Globus pallidus (tissue), 1 donor: Measurements from ENCODE around the gene NUP93.
A peak's percentile ranks its signal among the peaks of the same experiment; 100 is the strongest.
"Not testable (repeated sequence)": the region's sequence is repeated elsewhere in the genome, so short reads cannot be mapped to it uniquely, and the experiment has no call there.

Experiments
- DNase-seq: peaks from one replicate; pipeline ENCODE4 v3.0.0-alpha.2; 2015; ENCODE audit warnings: low spot score

The NUP93 gene

DNA sequence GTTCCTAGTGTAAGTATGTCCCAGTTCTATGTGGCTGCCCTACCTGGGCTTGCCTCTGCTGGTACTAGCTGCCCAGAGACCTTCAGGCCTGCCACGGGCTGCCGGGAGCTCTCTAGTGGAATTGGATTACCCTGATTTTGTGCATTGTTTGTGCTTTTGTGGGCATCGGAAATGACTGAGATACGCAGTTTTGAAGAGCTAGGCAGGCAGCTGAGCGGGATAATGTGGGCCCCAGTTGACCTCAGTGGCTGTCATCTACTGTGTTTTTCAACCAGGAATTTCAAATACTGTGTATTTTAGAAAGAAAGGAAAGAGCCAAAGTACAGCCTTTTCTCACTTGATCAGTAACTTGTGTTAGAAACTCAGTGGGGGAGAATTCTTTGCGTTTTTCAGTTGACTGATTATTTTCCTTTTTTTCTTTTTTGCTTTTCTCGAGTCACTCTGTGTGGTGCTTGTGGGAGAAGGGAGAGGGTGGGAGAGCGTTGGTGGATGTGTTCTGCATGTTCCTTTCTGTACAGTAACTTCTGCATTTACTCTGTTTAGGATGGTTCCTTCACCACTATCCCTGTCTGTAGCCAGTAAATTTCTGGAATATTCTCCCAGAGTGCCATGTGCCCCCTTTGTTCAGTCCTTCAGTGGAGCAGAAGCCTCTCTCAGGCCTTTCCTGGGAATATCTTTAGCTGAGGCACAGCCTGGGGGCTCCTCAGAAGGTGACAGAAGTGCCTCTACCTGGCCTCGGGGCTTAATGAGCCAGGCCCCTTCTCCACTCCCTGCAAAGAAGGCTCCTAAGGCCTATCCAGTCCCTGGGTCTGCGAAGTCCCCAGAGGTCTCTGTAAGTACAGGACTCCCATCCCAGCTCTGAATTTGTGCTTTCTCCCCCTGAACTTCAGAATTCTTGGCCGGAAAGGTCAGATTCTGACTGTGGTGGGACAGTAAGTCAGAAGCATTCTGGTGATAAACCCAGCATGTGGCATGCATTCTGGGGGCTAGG, 120.1 kb downstream of the NUP93 start:
- DNase-seq: no peak

DNA sequence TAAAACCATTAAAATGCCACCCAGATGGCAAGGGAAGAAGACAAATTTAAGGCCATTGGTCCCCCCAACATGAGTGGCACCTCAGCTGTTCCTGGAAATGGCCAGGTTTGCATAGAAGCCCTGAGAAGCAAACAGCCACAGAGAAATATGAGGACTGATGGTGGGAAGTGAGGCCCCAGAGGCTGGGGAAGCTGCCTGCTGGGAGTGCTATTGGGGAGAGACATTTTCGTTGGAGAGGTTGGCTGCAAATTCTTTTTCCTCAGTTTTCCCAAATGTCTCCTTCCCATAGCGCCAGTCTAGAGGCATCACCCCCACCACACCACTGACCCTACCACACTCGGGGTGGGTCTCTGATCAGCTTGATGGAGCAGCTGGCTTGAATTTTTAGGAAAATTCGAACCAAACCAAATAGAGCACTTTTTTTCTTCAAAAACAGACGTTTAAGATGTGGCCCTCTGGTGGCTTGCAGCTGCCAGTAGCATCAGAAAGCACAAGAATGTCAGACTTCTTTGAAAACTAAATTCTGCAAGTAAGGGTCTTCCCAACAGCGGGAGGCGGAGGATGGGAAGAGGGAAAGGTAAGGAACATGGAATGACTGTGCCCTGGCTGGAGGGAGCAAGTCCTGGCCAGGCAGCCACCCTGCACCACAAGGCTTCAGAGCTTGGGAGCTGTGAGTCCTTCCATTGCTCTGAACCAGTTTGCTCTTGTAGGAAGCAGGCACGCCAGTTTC, 121.9 kb downstream of the NUP93 start:
- DNase-seq: no peak

DNA sequence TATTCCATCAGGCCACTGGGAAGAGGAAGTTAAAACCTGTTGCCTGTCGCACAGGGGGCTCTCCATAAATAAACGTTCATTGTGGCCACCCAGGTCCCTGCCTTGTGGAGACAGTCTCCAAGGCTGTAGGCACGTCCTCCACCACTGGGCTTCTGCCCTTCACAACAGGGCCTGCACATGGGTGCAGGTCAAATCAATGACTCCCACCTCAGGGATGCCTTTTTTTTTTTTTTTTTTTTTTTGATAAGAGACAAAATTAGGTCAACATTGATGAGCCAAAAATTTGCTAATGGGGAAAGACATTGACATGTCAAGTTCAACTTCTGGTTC, 122.4 kb downstream of the NUP93 start:
- DNase-seq: no peak

DNA sequence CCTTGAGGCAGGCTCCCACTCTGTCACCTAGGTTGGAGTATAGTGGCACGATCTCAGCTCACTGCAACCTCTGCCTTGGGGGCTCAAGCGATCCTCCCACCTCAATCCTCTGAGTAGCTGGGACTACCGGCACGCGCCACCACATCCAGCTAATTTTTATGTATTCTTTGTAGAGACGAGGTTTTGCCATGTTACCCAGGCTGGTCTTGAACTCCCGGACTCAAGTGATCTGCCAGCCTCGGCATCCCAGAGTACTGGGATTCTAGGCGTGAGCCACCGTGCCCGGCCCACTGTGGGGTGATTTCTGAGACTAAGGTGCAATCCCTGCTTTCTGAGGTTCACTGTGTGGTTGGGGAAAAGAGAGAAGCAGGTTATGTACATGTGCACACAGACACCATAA, 123.0 kb downstream of the NUP93 start:
- no peak for DNase-seq

DNA sequence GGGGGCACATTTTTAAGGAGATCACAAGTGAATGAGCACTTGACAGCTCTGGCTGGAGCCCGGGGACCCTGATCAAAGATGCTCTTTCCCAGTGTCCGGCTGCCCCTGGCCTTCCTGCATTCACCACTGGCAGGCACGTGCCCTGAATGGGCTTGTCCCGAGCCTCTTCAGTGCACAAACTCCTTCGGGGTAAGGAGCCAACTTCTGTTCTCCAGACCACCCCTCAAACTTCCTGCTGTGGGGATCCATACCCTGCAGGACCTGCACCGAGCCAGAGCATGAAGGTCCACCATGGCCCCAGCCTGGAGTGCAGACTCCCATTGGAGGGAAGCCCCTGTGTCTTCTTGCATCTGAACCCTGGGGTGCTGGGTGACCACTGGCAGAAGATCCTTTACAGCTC, 125.3 kb downstream of the NUP93 start:
- DNase-seq: no peak

DNA sequence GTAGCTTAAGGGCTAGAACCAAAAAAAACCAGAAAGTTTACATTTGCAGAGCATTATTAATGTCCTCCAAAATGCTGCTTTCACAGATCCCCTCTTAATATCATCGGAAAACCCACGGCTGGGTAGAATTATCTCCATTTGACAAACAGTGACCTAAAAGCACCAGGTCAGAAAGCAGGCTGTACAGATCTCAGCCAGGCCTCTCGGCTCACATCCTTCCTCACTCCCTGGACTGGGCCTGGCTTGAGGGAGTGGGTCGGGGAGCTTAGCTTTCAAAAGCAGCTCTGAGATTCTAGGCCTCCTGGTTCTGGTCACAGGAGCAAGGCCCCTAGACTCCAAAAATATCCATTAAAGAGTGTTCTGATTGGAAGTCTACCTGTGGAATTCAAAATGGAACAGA, 126.0 kb downstream of the NUP93 start:
- DNase-seq: no peak

DNA sequence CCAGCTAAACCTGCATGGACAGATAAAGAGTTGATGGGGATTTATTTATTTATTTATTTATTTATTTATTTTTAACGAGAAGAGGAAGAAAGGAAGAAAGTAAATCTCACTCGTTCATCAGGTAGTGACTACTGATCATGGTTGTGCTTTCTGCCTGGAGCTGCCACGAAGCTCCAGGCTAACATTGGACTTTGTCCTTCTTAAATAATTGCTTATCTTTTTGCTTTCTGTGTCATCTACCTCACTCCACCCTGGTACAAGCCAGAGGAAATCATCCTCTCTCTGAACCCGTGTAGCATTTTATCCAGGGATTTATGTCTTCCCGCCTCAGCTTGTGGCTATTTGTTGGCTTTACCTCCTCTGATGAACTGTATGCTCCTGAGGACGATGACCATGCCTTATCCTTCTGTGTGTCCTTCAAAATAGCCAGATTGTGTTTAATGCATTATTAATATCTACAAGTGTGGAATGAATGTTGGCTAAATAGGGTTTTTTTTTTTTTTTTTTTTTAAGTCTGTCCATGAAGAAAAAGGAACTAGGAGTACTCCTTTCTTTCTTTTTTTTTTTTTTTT, 127.0 kb downstream of the NUP93 start:
- no peak for DNase-seq

DNA sequence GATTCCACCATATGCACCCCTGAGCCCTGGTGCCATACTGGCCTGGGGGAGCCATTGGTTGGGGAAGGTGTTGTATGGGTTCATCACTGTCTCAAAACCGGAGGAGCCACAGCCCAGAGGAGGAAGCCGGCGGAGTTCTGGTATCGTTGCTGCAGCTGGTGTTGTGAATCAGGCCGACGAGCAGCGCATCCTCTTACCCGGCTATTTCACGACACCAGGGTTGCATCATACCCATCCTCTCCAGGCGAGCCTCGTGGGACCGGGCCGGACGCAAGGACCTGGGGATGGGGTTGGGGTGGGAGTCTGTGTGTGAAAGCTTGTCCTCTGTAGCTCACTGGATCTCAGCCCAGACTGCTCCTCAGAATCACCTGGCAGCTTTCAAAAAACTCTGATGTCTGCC, 128.4 kb downstream of the NUP93 start:
- DNase-seq: no peak

DNA sequence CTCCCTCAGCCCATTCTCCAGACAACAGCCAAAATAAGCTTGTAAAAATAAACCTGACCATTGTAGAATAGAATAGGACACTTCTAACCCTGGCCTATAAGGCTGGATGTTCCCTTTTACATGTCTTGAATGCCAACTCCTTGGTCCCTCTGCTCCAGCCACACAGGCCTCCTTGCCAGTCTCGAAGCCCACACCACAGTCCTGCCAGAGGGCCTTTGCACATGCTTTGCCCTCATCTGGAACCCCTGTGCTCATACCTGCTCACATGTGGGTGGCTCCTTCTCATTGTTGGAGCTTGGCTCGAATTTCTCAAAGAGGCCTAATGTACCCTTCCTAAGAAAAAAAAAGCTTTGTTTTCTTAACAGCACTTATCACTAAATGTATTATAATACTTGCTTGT, 129.7 kb downstream of the NUP93 start:
- DNase-seq: no peak

DNA sequence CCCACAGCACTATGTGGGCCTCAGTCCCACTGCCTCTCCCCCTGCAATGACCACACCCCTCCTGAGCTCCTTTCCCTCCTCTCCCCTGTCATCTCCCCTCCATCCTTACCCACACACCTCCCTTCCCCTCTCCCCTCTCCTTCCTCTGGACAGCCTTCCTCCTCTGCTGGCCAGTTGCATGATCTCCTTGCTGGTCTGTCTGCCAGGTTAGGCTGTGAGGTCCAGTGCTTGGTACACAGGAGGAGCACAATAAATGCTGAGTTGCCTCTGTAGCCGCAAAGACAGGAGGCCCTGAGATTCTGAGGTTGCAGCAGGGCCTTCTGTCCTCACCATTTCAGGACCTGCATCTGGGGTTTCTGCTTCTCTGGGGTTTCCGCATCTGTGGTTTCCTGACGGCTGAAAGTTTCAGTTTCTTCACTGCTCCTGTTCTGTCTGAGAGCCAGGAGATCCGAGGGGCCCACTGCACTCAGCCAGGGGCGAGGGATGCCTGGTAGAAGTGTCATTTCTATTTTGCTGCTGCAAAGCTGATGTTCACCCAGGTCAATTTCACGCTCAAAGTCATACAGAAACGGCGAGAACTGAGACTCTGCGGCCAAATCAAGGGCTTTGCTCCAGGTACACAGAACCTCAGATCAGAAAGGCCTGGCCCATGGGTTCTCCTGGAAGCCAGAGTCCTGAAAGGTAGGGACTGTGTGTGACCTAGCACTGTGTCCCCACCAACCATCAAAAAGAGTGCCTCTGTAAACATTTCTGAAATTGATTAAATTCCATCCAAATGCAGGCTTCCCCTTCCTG, 130.5 kb downstream of the NUP93 start:
- no peak for DNase-seq

DNA sequence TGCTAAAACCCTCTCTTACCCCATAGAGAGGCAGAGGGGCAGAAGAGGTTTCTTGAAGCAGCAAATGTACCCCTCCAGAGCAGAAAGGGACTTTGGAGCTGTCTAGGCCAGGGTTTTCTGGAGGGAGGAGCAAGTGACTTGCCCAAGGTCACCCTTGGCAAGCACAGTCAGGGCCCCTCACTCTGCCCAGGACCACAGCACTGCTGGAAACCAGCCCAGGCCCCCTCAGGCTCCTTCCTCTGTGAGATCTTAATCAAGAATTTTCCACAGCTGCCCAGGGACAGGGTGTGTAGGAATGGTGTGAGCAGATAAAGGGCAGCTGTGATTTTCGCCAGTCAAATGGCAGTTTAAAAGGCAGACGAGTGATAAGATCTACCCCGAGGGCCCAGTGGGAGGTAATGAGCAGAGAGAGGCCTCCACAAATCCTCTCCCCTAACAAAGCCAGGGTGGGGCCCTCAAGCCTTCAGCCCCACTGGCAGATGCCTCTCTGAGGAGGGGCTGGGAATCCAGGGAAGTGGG, 131.2 kb downstream of the NUP93 start:
- DNase-seq: no peak

DNA sequence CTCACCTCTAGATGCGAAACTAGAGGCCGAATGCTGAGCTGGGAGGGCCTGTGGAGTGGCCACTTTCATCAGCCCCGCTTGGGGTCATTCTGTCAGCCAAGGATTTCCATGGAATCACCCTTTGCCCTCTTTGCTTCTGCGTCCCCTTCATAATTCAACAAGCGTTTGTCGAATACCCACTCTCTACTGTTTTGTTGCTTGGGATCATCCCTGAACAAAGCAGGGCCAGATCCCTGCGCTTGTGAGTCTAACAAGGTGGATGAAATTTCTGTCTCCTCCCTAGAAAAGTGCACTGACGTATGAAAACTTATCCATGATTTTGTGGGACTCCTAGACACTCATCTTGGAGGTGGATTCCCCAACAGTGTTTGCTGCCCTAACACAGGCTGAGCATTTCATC, 131.8 kb downstream of the NUP93 start:
- no peak for DNase-seq

DNA sequence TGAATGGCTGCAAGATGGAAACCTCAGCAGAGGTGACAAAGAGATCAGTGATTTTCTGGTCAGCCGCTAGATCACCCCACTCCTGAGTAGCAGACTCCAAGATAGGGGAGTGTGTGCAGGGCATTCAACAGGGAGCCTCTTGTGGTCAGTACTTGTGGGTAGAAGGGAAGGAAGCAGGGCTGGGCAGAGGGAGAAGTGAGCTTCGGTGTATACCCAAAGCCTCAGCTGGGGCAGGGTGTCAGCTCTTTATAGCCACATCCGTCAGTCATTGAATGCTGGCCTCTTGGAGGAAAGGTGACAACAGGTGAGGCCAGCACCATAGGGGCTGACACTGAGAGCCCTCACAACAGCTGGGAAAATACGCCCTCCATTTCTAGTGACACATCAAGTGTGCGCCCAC, 132.8 kb downstream of the NUP93 start:
- no peak for DNase-seq

DNA sequence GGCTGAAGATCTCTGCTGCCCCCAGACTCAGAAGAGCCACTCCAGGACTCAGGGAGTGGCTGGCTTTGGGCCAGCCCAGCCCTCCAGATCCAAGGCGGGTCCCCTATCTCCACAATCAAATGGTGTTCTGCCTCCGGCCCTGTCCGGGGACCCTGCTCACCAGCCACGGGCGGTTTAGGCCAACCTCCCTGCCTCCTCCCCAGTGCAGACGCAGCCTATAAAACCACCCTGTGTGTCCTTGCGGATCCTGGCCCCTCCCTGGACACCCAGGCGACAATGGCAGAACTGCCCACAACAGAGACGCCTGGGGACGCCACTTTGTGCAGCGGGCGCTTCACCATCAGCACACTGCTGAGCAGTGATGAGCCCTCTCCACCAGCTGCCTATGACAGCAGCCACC, 135.0 kb downstream of the NUP93 start, which contains the start of gene SLC12A3:
TSS of gene SLC12A3 (plus strand) at position 248 of the 400 bp plus-strand sequence. CDS start at position 277, 29 bp downstream.
- no peak for DNase-seq

DNA sequence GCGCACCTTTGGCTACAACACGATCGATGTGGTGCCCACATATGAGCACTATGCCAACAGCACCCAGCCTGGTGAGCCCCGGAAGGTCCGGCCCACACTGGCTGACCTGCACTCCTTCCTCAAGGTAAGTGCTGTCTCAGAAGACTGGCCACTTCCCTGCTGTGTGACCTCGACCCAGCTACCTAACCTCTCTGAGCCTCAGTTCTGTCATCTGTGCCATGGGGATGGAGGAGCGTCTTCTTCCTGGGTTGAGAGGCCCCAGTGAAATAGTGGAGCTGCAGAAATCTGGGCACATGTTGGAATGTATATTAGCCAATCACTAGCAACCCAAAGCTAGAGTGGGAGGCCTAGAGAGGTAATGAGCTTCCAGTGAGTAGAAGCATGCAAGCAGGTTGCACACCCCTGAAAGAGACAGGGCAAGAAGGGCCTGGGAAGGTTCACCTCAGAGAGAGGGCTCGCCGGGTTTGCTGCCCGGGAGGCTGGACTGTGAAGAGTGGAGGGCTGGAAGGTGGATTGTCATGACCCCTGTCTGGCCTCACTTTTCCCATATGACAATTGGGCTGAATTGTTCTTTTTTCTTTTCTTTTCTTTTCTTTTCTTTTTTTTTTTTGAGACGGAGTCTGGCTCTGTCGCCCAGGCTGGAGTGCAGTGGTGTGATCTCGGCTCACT, 135.6 kb downstream of the NUP93 start:
- no peak for DNase-seq

DNA sequence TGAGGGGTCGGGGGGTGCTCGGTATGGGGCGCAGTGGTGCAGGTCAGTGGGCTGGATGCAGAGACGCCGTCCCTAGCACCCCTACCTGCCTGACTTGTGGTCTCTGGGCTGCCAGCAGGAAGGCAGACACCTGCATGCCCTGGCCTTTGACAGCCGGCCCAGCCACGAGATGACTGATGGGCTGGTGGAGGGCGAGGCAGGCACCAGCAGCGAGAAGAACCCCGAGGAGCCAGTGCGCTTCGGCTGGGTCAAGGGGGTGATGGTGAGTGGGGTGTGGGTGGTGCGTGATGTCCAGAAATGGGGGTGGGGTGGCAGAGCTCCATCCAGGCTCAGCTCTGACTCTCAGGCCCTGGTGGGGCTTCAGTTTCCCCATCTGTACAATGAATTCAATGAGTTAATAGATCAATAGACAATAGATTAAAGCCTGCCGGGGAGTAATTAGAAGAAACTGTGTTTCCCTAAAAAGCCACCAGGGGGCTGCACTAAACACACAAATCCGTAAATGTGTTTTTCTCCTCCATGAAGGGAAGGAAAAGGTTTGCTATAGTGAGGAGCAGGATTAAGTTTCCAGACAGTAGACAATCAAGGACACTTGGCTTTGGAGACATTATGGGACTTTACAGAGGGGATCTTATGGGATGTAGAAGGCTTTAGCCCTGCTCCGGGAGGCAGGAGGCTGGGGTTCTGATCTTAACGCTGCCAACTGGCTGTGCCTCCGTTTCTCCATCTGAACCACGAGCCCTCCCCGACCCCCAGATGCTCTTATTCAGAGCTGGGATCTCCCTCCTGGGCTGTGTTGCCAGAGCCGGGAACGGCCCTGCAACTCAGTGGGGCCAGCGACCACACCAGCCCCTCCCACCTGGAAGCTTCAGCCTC, 137.3 kb downstream of the NUP93 start:
- peak; percentile 47 for DNase-seq

DNA sequence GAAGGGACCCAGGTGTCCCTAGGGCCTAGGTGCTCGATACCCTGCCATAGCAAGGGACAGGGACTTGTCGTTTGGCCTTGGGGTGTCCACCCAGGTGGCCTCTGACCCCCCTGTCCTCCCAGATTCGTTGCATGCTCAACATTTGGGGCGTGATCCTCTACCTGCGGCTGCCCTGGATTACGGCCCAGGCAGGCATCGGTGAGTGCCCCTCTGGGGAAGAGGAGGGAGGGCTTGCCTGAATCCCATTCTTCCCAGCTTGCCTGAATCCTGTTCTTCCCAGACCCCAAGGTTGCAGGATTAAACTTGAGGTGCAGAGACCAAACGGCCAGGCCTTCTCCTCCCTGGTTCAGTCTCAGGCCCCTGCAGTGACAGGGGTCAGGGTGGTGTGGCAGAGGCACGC, 138.2 kb downstream of the NUP93 start:
- no peak for DNase-seq

DNA sequence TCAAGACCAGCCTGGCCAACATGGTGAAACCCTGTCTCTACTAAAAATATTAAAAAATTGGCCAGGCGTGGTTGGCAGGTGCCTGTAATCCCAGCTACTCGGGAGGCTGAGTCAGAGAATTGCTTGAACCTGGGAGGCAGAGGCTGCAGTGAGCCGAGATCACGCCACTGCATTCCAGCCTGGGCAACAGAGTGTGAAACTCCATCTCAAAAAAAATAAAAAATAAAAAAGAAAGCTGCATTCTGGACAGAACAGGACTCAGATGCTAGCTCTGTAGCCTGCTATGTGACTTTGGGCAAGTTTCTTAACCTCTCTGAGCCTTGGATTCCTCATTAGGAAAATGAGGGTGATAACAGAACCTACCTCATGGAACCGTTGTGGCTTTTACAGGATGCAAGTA, 138.8 kb downstream of the NUP93 start:
- not testable (repeated sequence) for DNase-seq

DNA sequence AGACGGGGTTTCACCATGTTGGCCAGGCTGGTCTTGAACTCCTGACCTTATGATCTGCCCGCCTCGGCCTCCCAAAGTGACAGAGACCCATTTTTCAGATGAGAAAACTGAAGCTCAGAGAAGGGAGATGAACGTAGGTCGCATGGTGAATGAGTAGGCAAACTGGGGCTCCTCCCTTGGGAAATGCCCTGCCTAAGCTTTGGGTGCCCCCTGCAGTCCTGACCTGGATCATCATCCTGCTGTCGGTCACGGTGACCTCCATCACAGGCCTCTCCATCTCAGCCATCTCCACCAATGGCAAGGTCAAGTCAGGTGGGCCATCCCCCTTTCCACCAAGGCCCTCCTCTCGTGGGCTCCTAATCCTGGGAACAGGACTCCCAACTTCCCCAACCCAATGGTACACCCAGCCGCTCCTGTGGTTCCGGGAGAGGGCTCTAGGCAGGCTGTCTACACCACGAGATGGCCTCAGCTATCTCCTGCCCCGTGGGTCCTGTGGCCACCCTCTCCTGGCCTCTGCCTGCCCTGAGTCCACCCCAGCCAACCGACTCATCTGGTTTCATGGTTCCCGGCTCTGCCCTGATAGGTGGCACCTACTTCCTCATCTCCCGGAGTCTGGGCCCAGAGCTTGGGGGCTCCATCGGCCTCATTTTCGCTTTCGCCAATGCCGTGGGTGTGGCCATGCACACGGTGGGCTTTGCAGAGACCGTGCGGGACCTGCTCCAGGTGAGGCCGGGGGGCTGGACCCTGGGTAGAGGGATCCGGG, 139.8 kb downstream of the NUP93 start:
- DNase-seq: no peak
